ENCODE measurements around the gene DEK.
"Not testable (repeated sequence)": the region's sequence is repeated elsewhere in the genome, so short reads cannot be mapped to it uniquely, and the experiment has no call there.

DEK gene

DNA sequence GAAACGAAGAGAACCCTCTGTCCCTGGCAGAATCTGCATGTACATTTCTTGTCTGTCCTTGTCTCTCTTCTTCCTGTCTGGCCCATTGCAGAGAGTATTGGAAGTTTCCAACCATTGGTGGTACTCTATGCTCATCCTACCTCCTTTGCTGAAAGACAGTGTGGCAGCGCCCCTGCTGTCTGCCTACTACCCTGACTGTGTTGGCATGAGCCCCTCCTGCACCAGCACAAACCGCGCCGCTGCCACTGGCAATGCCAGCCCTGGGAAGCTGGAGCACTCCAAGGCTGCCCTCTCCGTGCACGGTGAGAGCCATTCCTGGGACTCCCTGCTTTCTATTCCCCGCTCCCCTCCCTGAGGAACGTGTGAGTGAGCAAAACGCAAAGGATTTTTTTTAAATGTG, 76.6 kb downstream of the DEK start:
- DNase-seq = no peak

DNA sequence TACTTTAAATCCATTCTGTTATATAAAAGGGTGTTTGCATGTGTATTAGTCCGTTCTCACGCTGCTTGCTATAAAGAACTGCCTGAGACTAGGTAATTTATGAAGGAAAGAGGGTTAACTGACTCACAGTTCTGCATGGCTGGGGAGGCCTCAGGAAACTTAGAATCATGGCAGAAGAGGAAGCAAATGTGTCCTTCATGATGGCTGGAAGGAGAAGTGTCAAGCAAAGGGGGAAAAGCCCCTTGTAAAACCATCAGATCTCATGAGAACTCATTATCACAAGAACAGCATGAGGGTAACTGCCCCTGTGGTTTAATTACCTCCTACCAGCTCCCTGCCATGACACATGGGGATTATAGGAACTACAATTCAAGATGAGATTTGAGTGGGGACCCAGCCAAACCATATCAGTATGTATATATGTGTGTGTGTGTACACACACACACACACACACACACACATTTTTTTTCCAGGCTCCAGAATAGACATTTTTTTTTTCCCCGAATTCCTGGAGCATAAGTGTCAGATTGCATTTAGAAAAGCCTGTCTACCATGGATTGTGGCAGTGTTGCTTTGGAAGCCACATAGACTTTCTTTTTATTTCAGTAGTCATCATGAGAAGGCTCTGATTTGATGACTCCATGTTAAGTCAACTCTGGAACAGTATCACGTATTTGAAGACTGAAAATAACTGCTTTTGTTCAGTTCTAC, 77.6 kb downstream of the DEK start:
- DNase-seq = no peak

DNA sequence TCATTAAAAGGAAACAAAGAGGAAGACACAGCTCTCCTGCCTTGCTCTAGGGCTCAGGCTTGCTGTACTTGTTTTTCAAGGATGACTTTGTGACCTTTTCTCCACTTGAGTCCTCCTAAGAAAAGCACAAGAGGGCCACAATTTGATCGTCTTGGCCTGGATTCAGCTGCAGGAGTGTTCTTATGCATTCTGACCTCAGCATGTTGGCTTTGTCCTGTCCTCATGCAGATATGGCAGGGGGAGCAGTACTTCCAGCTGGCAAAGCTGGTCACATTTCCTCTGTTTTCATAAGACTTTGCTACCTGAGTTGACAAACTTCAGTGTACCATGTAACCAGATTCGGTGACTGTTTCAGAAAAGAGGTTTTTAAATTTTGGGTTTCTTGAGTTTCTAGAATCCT, 78.3 kb downstream of the DEK start:
- DNase-seq = no peak

DNA sequence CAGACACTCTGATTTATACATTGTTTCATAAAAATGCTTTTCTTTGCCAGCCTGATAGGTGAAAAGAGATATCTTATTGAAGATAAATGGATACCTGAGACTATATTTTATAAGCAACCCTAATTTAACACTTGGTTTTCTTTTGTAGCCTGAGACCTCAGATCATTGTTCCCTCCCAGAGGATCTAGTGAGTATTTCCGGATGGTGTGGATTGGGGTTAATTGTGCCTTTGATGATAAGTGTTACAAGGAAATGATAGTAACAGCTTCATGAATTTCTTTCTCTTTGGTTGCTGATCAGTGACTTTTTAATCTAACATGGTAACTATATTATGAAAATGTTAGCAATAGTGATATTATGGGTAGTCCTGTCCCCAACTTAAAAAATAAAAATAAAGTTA, 78.7 kb downstream of the DEK start:
- no peak for DNase-seq

DNA sequence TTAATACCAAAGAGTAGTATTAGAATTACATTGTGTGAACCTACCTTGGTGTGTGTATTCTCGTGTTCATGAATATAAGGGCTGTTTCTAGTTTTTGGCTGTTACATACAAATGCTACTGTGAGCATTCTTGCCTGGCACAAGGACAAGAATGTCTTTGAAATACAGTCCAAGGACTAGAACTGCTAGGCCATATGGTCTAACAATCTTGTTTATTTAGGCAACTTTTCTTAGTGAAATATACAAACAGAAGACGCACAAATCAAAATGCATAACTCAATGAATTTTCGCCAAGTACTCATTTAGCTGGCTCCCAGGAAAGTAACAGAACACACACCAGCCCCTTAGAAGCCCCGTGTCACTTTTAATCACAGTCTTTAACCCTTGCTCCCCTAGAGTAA, 80.6 kb downstream of the DEK start:
- no peak for DNase-seq

DNA sequence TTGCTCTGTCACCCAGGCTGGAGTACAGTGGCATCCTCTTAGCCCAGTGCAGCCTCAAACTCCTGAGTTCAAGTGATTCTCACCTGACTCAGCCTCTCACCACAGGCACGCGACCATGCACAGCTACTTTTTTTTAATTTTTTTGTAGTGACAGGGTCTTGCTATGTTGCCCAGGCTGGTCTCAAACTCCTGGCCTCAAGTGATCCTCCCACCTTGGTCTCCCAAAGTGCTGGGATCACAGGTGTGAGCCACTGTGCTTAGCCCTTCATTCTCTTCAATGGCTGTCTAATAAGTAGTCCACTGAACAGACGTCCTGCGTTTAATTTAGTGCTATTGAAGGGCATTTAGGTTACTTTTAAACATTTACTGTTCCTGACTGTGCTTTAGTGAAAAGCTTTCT, 81.8 kb downstream of the DEK start:
- no peak for DNase-seq

DNA sequence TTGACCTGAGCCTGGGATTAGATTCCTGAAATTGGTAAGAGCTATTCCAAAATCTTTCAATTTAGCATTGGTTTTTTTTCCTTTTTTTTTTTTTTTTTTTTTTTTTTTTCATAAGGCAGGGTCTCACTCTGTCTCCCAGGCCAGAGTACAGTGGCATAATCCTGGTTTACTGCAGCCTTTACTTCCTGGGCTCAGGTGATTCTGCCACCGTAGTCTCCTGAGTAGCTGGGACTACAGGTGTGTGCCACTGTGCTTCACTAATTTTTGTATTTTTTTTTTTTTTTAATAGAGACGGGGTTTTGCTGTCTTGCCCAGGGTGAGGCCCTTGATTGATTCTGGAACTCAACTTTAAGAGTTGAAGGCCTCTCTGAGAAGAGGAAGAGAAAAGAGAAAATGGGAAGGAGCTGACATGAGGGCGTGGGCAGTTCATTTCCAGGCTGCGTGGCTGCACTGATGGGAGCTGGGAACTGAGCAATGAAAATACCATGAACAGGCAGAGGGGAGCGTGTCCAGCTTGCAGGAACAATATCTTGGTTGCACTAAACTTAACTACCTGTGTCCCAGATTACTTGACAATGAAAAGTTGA, 84.5 kb downstream of the DEK start:
- DNase-seq = no peak

DNA sequence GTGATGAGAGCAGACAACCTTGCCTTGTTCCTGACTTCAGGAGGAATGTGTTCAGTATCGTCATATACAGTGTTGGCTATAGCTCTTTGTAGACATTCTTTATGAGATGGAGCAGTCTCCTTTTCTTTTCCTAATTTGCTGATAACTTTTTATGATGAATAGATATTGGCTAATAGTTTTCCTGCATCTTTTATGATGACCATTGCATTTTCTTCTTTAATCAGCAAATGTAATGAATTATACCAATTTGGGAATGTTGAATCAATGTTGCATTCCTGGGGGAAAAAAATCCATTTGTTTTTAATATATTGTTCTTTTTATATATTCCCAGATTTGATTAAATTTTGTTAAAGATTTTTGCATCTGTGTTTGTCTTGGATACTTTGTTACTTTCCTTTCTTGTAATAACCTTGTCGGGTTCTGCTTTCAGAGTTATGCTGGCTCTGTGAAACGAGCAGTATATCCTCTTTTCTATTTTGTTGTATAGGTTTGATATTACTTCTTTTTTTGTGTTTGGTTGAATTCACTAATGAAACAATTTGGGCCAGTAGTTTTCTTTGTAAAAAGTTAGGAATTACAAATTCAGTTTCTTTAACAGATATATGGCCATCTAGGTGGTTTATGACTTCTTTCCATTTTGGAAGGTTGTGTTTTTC, 85.2 kb downstream of the DEK start:
- DNase-seq = no peak

DNA sequence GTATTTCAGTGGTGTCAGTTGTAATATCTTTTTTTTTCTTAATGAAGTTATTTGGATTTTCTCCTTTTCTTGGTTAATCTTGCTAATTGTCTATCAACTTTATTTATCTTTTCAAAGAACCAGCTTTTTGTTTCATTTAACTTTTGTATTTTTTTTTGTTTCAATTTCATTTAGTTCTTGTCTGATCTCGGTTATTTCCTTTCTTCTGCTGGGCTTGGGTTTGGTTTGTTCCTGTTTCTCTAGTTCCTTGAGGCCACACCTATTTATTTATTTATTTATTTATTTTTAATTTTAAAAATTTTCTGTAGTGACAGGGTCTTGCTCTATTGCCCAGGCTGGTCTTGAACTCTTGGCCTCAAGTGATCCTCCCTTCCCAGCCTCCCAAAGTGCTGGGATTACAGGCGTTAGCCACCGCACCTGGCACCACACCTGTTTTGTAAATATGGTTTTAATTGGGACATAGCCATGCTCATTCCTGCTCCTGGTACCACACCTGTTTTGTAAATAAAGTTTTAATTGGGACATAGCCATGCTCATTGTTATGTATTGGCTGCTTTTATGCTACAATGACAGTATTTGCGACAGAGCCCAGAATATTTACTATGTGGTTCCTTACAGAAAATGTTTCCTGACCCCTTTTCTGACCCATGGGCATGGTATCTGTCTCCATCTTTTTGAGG, 86.9 kb downstream of the DEK start:
- no peak for DNase-seq

DNA sequence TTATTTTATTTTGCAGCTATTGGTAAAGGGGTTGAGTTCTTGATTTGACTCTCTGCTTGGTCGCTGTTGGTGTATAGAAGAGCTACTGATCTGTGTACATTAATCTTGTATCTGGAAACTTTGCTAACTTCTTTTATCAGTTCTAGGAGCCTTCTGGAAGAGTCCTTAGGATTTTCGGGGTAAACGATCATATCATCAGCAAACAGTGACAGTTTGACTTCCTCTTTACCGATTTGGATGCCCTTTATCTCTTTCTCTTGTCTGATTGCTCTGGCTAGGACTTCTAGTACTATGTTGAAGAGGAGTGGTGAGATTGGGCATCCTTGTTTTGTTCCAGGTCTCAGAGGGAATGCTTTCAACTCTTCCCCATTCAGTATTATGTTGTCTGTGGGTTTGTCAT, 88.1 kb downstream of the DEK start:
- not testable (repeated sequence) for DNase-seq
